SJSA1 (cell line): ENCODE data around the gene MKNK2. TPM values are rescaled to one million over a fixed set of nuclear protein-coding genes. Genes with fewer than 3 reads are reported as not detected.
"Not testable (repeated sequence)": the region's sequence is repeated elsewhere in the genome, so short reads cannot be mapped to it uniquely, and the experiment has no call there.

Experiments
- DNase-seq, 2 experiments: peaks; one replicate each; pipeline ENCODE4 v3.0.0-alpha.2; 2015 to 2020; ENCODE audit warnings: low spot score in 2 of 2, low read depth in 1 of 2
- H3K27ac ChIP-seq: fragments of 250-450 bp; sonication (Bioruptor Pico); 2 replicates; pipeline ENCODE4 v1.5.1; 2020; ENCODE audit warnings: mild to moderate bottlenecking, moderate library complexity
- H3K27me3 ChIP-seq: fragments of 250-450 bp; sonication (Bioruptor Pico); replicated peaks from 2 replicates; pipeline ENCODE4 v1.5.1; 2020; ENCODE audit warnings: mild to moderate bottlenecking, moderate library complexity
- H3K36me3 ChIP-seq: fragments of 250-450 bp; sonication (Bioruptor Pico); 2 replicates; pipeline ENCODE4 v1.5.1; 2020; ENCODE audit warnings: mild to moderate bottlenecking
- H3K4me1 ChIP-seq: fragments of 250-450 bp; sonication (Bioruptor Pico); replicated peaks from 2 replicates; pipeline ENCODE4 v1.6.1; 2021; ENCODE audit warnings: mild to moderate bottlenecking
- H3K4me3 ChIP-seq: fragments of 250-450 bp; sonication (Bioruptor Pico); 2 replicates; pipeline ENCODE4 v1.5.1; 2020; ENCODE audit warnings: mild to moderate bottlenecking
- H3K9me3 ChIP-seq: fragments of 250-450 bp; sonication (Bioruptor Pico); replicated peaks from 2 replicates; pipeline ENCODE4 v1.5.1; 2020; ENCODE audit warnings: mild to moderate bottlenecking
- total RNA-seq: library from RNA; depleted of rRNA; stranded (reverse); fragments of >200 nt; shearing (Covaris generic); gene quantifications from 2 replicates; pipeline ENCODE4 v1.2.3, GENCODE V29; 2014; rRNA removed

The MKNK2 gene
- total RNA-seq: 18.7 and 31.6 TPM in 2 replicates

DNA sequence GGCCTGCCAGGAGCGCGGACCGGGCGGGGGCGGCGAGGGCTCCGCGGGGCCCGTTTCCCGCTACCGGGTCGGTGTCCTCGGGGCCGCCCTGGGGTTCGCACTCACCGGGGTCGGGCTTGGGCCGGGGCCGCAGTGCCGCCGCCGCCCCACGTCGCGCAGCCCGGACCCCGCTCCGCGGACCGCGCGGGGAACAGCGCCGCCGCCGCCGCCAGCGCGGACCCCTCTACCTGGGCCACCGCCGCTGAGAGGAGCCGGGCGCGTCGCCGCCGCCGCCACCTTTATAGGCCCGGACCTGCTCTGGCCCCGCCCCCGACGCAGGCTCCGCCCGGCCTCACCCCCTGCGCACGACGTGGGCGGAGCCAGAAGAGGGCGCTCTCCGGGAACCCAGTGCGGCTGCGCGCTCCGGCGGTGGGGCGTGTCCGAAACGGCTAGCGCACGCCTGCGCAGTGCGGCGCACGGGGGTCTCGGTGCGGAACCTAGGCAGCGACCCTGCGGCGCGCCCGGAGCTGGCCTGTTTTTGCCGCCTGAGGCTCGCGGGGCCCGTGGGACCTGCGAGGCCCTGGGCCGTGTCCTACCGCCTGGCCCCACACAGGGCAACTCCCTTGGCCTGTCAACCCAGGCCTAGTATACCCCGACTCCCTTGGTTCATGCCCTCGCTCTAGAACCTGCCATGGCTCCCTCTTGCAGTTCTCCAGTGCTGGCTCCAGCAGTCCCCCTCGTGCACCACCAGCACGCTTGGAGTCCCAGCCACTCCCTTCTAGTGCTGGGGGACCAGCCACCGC, at the start of gene MKNK2:
Gene MKNK2, minus strand, starts transcription at position 254 of the 782 bp plus-strand sequence. CDS start 393 bp downstream, outside the sequence.
- peak; percentile 89 to 92 for DNase-seq
- H3K9me3 ChIP-seq: no peaks in the 10 kb centered on the region
- H3K4me3 ChIP-seq: peak within 1 kb of the TSS; percentile 81
- peaks cover 40% of the 10 kb centered on the region for H3K4me1 ChIP-seq
- no peaks in the 10 kb centered on the region for H3K27me3 ChIP-seq
- H3K27ac ChIP-seq: peak within 1 kb of the TSS; percentile 45
- H3K36me3 ChIP-seq: peaks cover 12% of the 10 kb centered on the region

DNA sequence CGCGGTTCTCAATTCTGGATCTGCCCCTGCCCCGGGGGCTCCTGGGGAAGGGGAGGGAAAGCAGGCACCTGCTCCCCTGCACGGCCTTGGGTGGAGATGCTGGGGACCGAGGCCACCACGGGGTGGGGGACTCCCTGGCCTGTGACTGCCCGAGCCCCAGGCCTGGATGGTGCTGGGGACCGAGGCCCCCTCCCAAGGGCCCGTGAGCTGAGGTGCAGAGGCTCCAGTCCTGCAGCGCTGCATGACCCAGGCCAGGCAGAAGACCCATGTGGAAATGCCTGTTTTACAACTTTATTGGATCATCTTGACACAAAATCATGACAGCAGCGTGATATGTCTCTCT, 49.6 kb upstream of the MKNK2 start:
- Histone ChIP-seq H3K9me3 (peaks cover 4% of the 10 kb centered on the region; the same call in 1 of the 2 replicates), H3K27ac (no peak overlapping the region), H3K27me3 (no peaks in the 10 kb centered on the region), H3K36me3 (peaks cover 44% of the 10 kb centered on the region), H3K4me1 (peaks cover 8% of the 10 kb centered on the region), H3K4me3 (no peak overlapping the region)
- no peak for DNase-seq

DNA sequence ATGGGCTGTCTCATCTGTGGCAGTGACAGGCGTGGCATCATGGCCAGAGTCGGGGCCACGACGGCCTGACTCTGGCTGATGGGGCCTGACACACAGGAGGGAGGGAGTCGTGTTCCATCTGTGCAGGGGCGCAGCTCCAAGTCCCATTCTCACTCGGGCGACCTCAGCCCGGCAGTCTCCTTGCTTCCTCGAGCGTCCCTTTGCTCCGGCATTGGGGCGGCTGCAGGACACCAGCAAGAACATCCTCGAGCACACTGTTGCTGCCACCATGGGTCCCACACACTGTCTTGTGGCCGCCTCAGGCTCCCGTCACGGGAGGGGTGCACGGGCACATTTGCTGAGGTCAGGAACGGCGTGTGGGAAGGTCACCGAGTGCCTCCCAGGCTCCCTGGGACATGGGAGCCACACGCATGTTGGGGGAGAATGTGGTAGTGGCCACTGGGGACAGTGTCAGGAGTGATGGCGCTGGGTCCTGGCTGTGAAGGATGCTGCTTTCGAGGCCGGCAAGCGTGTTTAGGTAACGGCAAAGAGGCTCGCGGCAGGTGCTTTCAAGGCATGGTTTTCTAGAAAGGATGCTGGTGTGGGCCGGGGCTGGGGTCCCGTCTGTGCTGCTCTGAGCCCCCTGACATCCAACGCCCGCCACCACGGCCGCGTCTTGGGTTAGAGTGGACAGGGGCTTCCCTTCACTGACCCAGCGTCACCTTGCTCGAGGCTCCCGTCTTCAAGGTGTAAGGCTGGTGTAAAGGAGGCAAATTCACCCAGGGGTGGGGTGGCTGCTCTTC, 49.1 kb upstream of the MKNK2 start:
- peaks cover 4% of the 10 kb centered on the region; the same call in 1 of the 2 replicates for H3K9me3 ChIP-seq
- peaks cover 38% of the 10 kb centered on the region for H3K36me3 ChIP-seq
- DNase-seq: no peak
- H3K4me1 ChIP-seq: peaks cover 10% of the 10 kb centered on the region
- no peaks in the 10 kb centered on the region for H3K27me3 ChIP-seq
- no peak overlapping the region for H3K4me3 ChIP-seq
- H3K27ac ChIP-seq: no peak overlapping the region

GRCh38 chr19:2099054-2099501, 48.0 kb upstream of the MKNK2 start:
- H3K9me3 ChIP-seq: no peaks in the 10 kb centered on the region
- no peak overlapping the region for H3K4me3 ChIP-seq
- peaks cover 33% of the 10 kb centered on the region for H3K36me3 ChIP-seq
- no peaks in the 10 kb centered on the region for H3K27me3 ChIP-seq
- DNase-seq: no peak
- H3K4me1 ChIP-seq: peaks cover 21% of the 10 kb centered on the region
- no peak overlapping the region for H3K27ac ChIP-seq

DNA sequence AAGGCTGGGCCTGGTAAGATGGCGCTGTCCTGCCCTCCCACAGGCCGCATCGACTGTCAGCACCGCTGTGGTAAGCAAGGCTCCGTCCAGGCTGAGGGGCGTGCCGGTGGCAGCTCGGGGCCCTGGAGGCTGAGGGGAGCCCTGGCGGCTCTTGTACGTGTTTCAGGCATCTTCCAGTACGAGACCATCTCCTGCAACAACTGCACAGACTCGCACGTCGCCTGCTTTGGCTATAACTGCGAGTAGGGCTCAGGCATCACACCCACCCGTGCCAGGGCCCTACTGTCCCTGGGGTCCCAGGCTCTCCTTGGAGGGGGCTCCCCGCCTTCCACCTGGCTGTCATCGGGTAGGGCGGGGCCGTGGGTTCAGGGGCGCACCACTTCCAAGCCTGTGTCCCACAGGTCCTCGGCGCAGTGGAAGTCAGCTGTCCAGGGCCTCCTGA, 46.9 kb upstream of the MKNK2 start:
- H3K9me3 ChIP-seq: no peaks in the 10 kb centered on the region
- DNase-seq: no peak
- no peak overlapping the region for H3K4me3 ChIP-seq
- no peaks in the 10 kb centered on the region for H3K27me3 ChIP-seq
- H3K36me3 ChIP-seq: peaks cover 38% of the 10 kb centered on the region
- H3K27ac ChIP-seq: no peak overlapping the region
- peaks cover 27% of the 10 kb centered on the region for H3K4me1 ChIP-seq

GRCh38 chr19:2097203-2097885, 46.3 kb upstream of the MKNK2 start:
- peaks cover 36% of the 10 kb centered on the region for H3K36me3 ChIP-seq
- DNase-seq: peak in 1 of 2 experiments; percentile 16
- H3K4me3 ChIP-seq: peak overlapping the region; percentile 32
- no peaks in the 10 kb centered on the region for H3K9me3 ChIP-seq
- no peak overlapping the region for H3K27ac ChIP-seq
- H3K27me3 ChIP-seq: no peaks in the 10 kb centered on the region
- H3K4me1 ChIP-seq: peaks cover 27% of the 10 kb centered on the region

DNA sequence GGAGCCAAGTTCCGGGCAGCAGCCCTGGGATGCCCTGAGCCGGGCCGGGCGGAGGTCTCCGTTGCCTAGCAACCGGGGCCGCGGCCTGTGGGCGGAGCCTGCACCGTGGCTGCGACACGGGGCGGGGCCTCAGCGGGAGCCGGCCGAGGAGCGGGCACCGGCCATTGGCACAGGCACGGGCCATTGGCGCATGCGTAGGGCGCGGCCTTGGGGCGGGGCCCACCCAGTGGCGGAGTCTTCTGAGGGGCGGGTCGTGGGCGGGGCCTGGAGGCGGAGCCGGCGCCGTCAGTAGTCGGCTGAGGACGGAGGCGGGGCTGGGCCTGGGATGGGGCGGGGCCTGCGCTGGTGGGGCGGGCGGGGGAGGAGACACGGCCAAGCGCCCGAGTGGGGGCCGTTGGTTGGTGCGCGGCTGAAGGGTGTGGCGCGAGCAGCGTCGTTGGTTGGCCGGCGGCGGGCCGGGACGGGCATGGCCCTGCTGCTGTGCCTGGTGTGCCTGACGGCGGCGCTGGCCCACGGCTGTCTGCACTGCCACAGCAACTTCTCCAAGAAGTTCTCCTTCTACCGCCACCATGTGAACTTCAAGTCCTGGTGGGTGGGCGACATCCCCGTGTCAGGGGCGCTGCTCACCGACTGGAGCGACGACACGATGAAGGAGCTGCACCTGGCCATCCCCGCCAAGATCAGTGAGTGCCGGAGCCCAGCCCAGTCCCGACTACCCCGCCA, 45.6 kb upstream of the MKNK2 start, which contains the start of gene IZUMO4:
Gene IZUMO4, plus strand, starts transcription at position 436 of the 723 bp plus-strand sequence. Its CDS starts 31 bp downstream, at position 467.
- Histone ChIP-seq H3K4me3 (peak within 1 kb of the TSS; percentile 64), H3K9me3 (no peaks in the 10 kb centered on the region), H3K4me1 (peaks cover 27% of the 10 kb centered on the region), H3K27me3 (no peaks in the 10 kb centered on the region), H3K36me3 (peaks cover 33% of the 10 kb centered on the region), H3K27ac (peak within 1 kb of the TSS; percentile 66)
- peak; percentile 99 for DNase-seq

- Histone ChIP-seq H3K4me3 (peak within 1 kb of the TSS; percentile 64), H3K27me3 (no peaks in the 10 kb centered on the region), H3K27ac (peak within 1 kb of the TSS; percentile 66), H3K4me1 (peaks cover 28% of the 10 kb centered on the region), H3K9me3 (no peaks in the 10 kb centered on the region), H3K36me3 (peaks cover 28% of the 10 kb centered on the region)
- DNase-seq: peak; percentile 90 to 99
These were observed 45.0 kb upstream of the MKNK2 start, which contains the start of gene MOB3A for GRCh38 chr19:2096034-2096479. Gene MOB3A (minus strand): TSS chr19:2096326. CDS start chr19:2078560, 17,766 bp downstream.

DNA sequence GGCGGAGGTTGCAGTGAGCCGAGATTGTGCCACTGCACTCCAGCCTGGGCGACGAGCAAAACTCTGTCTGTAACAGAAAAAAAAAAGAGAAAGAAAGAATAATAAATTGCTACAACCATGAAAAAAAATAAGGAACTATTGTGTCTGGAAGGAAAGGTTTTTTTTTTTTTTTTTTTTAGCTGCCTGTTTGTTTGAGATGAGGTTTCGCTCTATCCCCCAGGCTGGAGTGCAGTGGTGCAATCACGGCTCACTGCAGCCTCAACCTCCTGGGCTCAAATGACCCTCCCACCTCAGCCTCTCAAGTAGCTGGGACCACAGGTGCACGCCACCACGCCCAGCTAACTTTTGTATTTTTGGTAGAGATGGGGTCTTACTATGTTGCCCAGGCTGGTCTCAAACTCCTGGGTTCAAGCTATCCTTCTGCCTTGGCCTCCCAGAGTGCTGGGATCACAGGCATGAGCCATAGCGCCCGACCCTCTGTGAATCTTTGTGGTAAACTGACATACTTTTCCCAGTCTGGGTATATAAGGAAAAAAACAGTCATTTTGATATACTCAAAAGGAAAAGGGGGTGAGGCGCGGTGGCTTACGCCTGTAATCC, 41.0 kb upstream of the MKNK2 start:
- H3K9me3 ChIP-seq, DNase-seq, H3K27ac ChIP-seq, H3K27me3 ChIP-seq, H3K4me3 ChIP-seq: not testable (repeated sequence)
- Histone ChIP-seq H3K4me1 (peaks cover 36% of the 10 kb centered on the region), H3K36me3 (peaks cover 16% of the 10 kb centered on the region)

DNA sequence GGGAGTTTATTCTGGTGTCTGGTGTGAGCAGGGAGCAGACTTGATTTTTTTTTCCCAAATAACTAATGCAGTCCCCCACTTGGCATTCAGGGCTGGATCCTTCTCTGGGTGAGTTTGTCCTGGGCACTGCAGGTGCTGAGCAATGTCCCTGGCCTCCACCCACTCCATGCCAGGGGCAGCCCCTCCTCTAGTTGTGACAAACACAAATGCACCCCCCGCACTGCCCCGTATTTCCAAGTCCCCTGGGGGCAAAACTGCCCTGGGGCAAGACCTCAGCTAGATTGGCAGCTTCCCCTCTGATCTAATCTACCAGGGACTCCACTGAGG, 38.6 kb upstream of the MKNK2 start:
- Histone ChIP-seq H3K36me3 (peaks cover 25% of the 10 kb centered on the region), H3K27me3 (no peaks in the 10 kb centered on the region), H3K27ac (no peak overlapping the region), H3K9me3 (no peaks in the 10 kb centered on the region), H3K4me3 (no peak overlapping the region), H3K4me1 (peaks cover 27% of the 10 kb centered on the region)
- no peak for DNase-seq

GRCh38 chr19:2089001-2089711, 38.1 kb upstream of the MKNK2 start:
- H3K27me3 ChIP-seq: no peaks in the 10 kb centered on the region
- H3K36me3 ChIP-seq: peaks cover 25% of the 10 kb centered on the region
- DNase-seq: no peak
- H3K4me1 ChIP-seq: peaks cover 22% of the 10 kb centered on the region
- no peaks in the 10 kb centered on the region for H3K9me3 ChIP-seq
- no peak overlapping the region for H3K27ac ChIP-seq
- no peak overlapping the region for H3K4me3 ChIP-seq

- no peaks in the 10 kb centered on the region for H3K9me3 ChIP-seq
- H3K27ac ChIP-seq: no peak overlapping the region
- H3K4me1 ChIP-seq: peaks cover 14% of the 10 kb centered on the region
- no peaks in the 10 kb centered on the region for H3K27me3 ChIP-seq
- H3K4me3 ChIP-seq: no peak overlapping the region
- DNase-seq: no peak
- H3K36me3 ChIP-seq: peaks cover 30% of the 10 kb centered on the region
These were observed 36.6 kb upstream of the MKNK2 start for GRCh38 chr19:2087621-2088100.
